ENCODE measurements around the gene NAA50. TPM values are rescaled to one million over a fixed set of nuclear protein-coding genes. Genes with fewer than 3 reads are reported as not detected.
A peak's percentile ranks its signal among the peaks of the same experiment; 100 is the strongest.

Gene NAA50
- total and polyA plus RNA-seq, 8 donors = 8.4 to 46.2 (median 34.5) TPM

GRCh38 chr3:113712129-113712528 is 33.9 kb downstream of the NAA50 start:
- Histone ChIP-seq H3K4me3 (no peak overlapping the region), H3K27ac (no peak overlapping the region), H3K27me3 (no peaks in the 10 kb centered on the region), H3K36me3 (no peaks in the 10 kb centered on the region), H3K9me3 (no peaks in the 10 kb centered on the region), H3K4me1 (no peaks in the 10 kb centered on the region)
- intact Hi-C loops (cut with DNase I) = no loop called here
- FAIRE-seq (no peak), DNase-seq (no peak), ATAC-seq (no peak)
- WGBS, 2 donors = 30 to 31% methylated on average over 3 of the region's 3 CpGs
- TF ChIP-seq CTCF (IDR thresholded peaks at IDR 0.05) = no peak

DNA sequence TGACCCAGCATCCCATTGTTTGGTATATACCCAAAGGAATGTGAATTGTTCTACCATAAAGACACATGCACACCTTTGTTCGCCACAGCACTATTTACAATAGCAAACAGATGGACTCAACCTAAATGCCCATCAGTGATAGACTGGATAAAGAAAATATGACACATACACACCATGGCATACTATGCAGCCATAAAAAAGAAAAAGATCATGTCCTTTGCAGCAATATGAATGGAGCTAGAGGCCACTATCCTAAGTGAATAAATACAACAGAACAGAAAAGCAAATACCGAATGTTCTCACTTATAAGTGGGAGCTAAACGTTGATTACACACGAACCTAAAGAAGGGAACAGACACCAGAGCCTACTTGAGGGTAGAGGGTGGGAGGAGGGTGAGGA is 38.2 kb downstream of the NAA50 start:
- no peak overlapping the region for H3K27ac ChIP-seq
- WGBS, 2 donors = 82 to 83% methylated on average over 4 of the region's 4 CpGs
- DNase-seq = no peak
- TF ChIP-seq CTCF (IDR thresholded peaks at IDR 0.05) = no peak
- no peak for ATAC-seq
- intact Hi-C loops (cut with DNase I) = no loop called here
- H3K4me3 ChIP-seq = no peak overlapping the region
- no peaks in the 10 kb centered on the region for H3K36me3 ChIP-seq
- no peaks in the 10 kb centered on the region for H3K27me3 ChIP-seq
- H3K9me3 ChIP-seq = no peaks in the 10 kb centered on the region
- no peak for FAIRE-seq
- H3K4me1 ChIP-seq = no peaks in the 10 kb centered on the region

DNA sequence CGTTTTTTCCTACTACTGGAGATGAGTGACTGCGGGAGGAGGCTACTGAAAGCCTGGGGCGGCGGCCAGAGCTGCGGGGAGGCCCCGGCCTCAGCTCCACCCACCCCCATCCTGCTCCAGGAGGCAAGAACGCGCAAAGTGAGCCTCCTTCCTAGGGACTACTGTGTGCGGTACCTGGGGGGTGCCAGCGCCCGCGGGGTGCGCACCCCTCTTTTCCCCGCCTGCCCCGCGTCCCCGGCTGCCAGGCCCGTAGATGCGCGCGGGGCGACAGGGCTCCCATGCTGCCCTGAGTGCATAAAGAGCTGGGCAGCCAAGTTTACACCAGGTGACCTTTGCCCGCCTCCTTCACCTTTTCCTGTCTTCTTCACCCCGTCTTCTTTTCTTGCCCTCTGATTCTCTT is 47.1 kb downstream of the NAA50 start:
- Histone ChIP-seq H3K36me3 (no peaks in the 10 kb centered on the region), H3K27me3 (no peaks in the 10 kb centered on the region), H3K4me1 (peaks cover 0 to 21% (median 16%) of the 10 kb centered on the region in 3 donors), H3K4me3 (peak overlapping the region; percentile 0 to 44 (median 14)), H3K9me3 (no peaks in the 10 kb centered on the region), H3K27ac (peak overlapping the region in 1 of 4 donors; percentile 99)
- ATAC-seq (no peak), FAIRE-seq (no peak), DNase-seq (peak in 3 of 6 donors; percentile 31 to 65 (median 32))
- no peak for TF ChIP-seq CTCF (IDR thresholded peaks at IDR 0.05)
- 16 to 24% methylated on average over 23 to 24 of the region's 24 CpGs for WGBS, 2 donors
- intact Hi-C loops (cut with DNase I) = no loop called here

DNA sequence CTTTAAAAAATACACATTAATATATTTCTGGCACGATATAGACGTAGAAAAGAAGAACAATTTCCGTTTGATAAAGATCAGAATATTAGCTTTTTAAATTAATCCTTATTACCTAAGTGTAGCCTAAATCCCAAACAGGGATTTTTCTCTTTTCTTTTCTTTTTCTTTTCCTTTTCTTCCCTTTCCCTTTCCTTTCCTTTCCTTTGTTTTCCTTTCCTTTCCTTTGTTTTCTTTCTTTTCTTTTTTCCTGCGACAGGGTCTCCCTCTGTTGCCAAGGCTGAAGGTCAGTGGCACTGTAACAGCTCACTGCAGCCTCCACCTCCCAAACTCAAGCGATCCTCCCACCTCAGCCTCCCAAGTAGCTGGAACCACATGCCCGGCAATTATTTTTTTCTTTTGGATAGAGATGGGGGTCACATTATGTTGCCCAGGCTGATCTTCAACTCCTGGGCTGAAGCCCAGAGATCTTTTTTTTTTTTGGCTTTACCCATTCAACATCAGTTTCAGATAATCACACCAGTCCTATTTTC is 47.8 kb downstream of the NAA50 start:
- intact Hi-C loops (cut with DNase I) = no loop called here
- Histone ChIP-seq H3K9me3 (no peaks in the 10 kb centered on the region), H3K36me3 (no peaks in the 10 kb centered on the region), H3K27me3 (no peaks in the 10 kb centered on the region), H3K27ac (peak overlapping the region in 2 of 4 donors; percentile 99), H3K4me3 (peak overlapping the region in 2 of 4 donors; percentile 91), H3K4me1 (peaks cover 0 to 22% (median 22%) of the 10 kb centered on the region in 3 donors)
- no peak for DNase-seq
- no peak for TF ChIP-seq CTCF (IDR thresholded peaks at IDR 0.05)
- no peak for FAIRE-seq
- 48 to 49% methylated on average over 6 of the region's 6 CpGs for WGBS, 2 donors
- ATAC-seq = no peak

DNA sequence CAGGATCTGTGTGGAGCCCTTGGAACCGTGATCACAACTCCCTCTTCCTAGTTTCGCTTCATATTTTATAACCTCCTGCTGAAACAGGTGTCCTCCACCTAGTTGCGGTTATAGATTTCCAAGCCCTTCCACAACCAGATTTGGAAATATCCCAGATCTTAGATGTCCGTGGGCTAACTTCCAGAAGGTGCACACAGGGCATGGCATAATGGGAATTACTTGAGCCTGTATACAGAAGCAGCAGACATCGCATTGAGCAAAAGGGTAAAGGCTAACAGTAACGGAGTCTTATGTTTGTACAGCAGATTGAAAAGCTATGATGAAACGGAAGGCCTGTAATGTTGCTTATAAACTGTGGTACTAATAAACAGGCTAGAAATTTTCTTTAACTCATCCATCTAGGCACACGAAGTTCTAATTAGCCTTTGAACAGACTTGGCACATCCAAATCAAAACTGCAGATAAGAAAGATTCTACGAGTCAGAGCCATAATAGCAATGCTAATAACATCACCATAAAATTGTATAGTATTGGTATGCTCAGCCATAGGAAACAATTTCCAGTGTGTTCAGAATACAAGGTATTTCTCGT is 48.5 kb downstream of the NAA50 start:
- TF ChIP-seq CTCF (IDR thresholded peaks at IDR 0.05) = no peak
- DNase-seq (peak in 1 of 6 donors; percentile 20), ATAC-seq (peak in 3 of 4 donors; percentile 4 to 16 (median 9)), FAIRE-seq (no peak)
- Histone ChIP-seq H3K4me1 (peaks cover 0 to 28% (median 28%) of the 10 kb centered on the region in 3 donors), H3K9me3 (no peaks in the 10 kb centered on the region), H3K27me3 (no peaks in the 10 kb centered on the region), H3K36me3 (no peaks in the 10 kb centered on the region), H3K4me3 (peak overlapping the region; percentile 22 to 91 (median 60)), H3K27ac (peak overlapping the region; percentile 71 to 99 (median 98))
- 2 to 3% methylated on average over 10 of the region's 10 CpGs for WGBS, 2 donors
- intact Hi-C loops (cut with DNase I) = no loop called here

Measured in pancreas (tissue), 10 donors.